GM23248 (cell line): ENCODE data around the gene NDE1.
"Not testable (repeated sequence)": the region's sequence is repeated elsewhere in the genome, so short reads cannot be mapped to it uniquely, and the experiment has no call there.

Experiments used
- EZH2 ChIP-seq: fragments of 200-600 bp; sonication (generic); IDR thresholded peaks from 2 replicates; pipeline ENCODE4 v1.6.1; 2018; ENCODE audit warnings: antibody characterized with exemption, mild to moderate bottlenecking; ENCODE audit not compliant: insufficient read depth, poor library complexity, severe bottlenecking
- EZH2phosphoT487 ChIP-seq: fragments of 200-600 bp; sonication (generic); IDR thresholded peaks from 2 replicates; pipeline ENCODE4 v1.6.1; 2018; ENCODE audit warnings: antibody characterized with exemption, moderate library complexity, mild to moderate bottlenecking, low read depth; ENCODE audit not compliant: insufficient read depth

DNA sequence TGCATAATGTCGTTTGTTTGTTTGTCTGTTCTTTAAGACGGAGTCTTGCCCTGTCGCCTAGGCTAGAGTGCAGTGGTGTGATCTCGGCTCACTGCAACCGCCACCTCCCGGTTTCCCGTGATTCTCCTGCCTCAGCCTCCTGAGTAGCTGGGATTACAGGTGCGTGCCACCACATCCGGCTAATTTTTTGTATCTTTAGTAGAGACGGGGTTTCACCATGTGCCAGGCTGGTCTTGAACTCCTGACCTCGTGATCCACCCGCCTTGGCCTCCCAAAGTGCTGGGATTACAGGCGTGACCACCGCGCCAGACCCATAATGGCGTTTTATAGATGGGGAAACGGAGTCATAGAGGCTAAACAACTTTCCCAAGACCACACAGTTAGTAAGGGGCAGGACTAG, 734 bp upstream of the NDE1 start:
- TF ChIP-seq EZH2, EZH2phosphoT487: not testable (repeated sequence)
